Lower leg skin (tissue), 3 donors: ENCODE data around the gene C20orf204.

Experiments
- CTCF ChIP-seq, 3 donors: fragments of 450-650 bp; IDR thresholded peaks; one replicate each; pipeline ENCODE4 v1.5.1; 2016; ENCODE audit warnings: antibody characterized with exemption in 3 of 3, mild to moderate bottlenecking in 3 of 3, moderate library complexity in 2 of 3
- POLR2A ChIP-seq, 2 donors: fragments of 450-650 bp; IDR thresholded peaks; one replicate each; pipeline ENCODE4 v1.6.1; 2016 to 2017; ENCODE audit warnings: antibody characterized with exemption in 2 of 2, mild to moderate bottlenecking in 1 of 2, moderate library complexity in 1 of 2

DNA sequence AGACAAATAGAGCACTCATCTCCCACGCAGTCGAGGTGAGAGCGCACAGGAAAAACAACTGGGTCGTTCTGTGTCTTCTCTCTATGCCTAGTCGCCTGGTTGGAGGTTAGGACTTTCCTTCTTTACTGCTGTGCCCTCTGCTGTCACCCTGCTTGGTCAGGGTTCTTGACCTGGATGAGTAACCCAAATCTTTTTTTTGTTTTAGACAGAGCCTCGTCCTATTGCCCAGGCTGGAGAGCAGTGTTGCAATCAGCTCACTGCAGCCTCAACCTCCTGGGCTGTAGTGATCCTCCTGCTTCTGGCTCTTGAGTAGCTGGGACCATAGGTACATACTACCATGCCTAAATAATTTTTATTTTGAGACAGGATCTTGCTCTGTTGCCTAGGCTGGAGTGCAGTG is 30.6 kb upstream of the C20orf204 start:
- no peak for TF ChIP-seq POLR2A (IDR thresholded peaks at IDR 0.05)
- TF ChIP-seq CTCF (IDR thresholded peaks at IDR 0.05), result no peak
